Skeletal muscle satellite cell (primary cell): ENCODE data around the gene OLA1.
A peak's percentile ranks its signal among the peaks of the same experiment; 100 is the strongest.

ENCODE experiments used
- H3K27me3 ChIP-seq: 2 replicates; pipeline ENCODE4 v1.7.0; 2013; ENCODE audit warnings: low read length; ENCODE audit not compliant: control insufficient read depth, insufficient read depth
- H3K36me3 ChIP-seq: 2 replicates; pipeline ENCODE4 v1.7.0; 2013; ENCODE audit warnings: mild to moderate bottlenecking, control low read depth, low read length; ENCODE audit not compliant: insufficient read depth
- H3K4me1 ChIP-seq: 2 replicates; pipeline ENCODE4 v1.7.0; 2013; ENCODE audit warnings: low read length; ENCODE audit not compliant: control insufficient read depth, insufficient read depth
- H3K4me2 ChIP-seq: 2 replicates; pipeline ENCODE4 v1.7.0; 2013; ENCODE audit warnings: mild to moderate bottlenecking, low read length
- H3K4me3 ChIP-seq: 2 replicates; pipeline ENCODE4 v1.7.0; 2013; ENCODE audit warnings: low read length
- H3K9ac ChIP-seq: 2 replicates; pipeline ENCODE4 v1.7.0; 2013; ENCODE audit warnings: mild to moderate bottlenecking, low read depth, low read length, moderate library complexity
- H3K9me3 ChIP-seq: replicated peaks from 2 replicates; pipeline ENCODE4 v1.7.0; 2013; ENCODE audit warnings: mild to moderate bottlenecking, control low read depth, low read length

The OLA1 gene

DNA sequence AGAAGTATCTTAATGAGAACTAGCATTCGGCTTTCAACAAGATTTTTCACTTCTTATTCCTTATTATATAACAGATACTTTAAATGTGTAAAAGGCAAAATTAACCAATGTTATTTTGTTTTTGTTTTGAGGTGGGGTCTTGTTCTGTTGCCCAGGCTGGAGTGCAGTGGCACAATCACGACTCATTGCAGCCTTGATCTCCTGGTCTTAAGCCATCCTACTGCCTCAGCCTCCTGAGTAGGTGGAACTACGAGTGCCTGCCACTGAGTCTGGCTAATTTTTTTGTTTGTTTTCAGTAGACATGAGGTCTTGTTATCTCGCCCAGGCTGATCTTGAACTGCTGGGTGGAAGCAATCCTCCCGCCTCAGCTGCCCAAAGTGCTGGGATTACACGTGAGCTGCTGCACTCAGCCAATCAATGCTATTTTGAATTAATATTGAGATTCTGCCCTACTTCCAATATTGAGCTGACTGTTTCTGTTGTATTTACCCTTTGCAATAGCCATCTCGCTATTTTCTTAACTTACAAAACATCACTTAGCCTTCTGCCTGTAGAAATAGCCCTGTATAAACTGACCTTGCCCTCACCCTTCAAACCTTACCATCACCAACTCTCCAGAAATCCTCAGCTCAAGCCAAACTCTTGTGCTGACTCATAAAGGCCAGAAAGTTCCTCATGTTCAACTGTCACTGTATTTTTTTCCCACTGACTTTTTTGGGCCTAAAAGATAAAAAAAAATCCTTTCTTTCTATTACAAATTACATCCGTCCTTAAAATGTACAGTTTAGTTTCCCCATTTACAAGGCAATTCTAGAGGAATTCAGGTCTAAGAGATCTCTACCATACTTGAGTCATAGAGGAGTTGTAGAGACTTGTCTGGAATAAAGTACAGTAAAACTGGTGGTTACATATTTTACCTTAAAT, 94.3 kb downstream of the OLA1 start:
- Histone ChIP-seq H3K9me3 (no peaks in the 10 kb centered on the region), H3K4me1 (peaks cover 12% of the 10 kb centered on the region), H3K4me3 (no peak overlapping the region), H3K9ac (no peak overlapping the region), H3K27me3 (no peaks in the 10 kb centered on the region), H3K36me3 (no peaks in the 10 kb centered on the region), H3K4me2 (peak overlapping the region; percentile 9)

DNA sequence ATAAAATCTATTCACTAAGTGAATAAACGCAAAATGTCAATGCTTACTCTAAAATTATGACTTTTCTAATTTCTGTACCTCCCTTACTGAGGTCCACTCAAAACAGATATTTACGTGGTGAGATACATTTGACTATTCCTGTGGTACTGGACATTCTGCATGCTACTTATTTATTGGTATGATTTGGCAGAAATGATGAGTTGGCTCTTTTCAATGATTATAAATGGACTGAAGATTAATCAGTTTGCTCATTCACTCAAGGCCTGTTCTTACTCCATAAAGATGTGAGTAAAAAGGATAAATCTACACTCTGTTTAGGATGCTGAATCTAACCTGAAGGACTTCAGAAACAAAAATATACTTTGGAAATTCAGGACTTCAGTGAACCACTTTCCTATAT, 98.8 kb downstream of the OLA1 start:
- H3K9ac ChIP-seq = no peak overlapping the region
- H3K4me1 ChIP-seq = peaks cover 8% of the 10 kb centered on the region
- H3K4me2 ChIP-seq = no peak overlapping the region
- H3K9me3 ChIP-seq = no peaks in the 10 kb centered on the region
- H3K4me3 ChIP-seq = no peak overlapping the region
- no peaks in the 10 kb centered on the region for H3K27me3 ChIP-seq
- no peaks in the 10 kb centered on the region for H3K36me3 ChIP-seq

DNA sequence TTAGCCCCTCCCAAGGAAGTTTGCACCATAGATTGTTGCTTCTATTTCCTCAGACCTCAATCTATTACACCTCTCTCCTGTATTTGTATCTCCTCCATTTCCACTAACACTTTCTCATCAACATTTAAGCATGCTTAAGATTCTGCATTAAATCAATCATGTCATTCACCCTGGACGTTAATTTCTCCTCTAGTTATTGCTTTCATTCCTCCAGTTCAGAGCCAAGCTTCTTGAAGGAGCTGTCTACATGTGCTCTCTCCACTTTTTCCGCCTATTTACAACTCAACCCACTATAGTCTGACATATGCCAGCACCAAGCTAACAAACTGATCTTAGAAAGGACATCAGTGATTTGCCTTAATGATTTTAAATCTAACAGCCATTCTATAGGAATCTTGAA, 99.5 kb downstream of the OLA1 start:
- Histone ChIP-seq H3K36me3 (no peaks in the 10 kb centered on the region), H3K9me3 (no peaks in the 10 kb centered on the region), H3K4me2 (no peak overlapping the region), H3K4me3 (no peak overlapping the region), H3K27me3 (no peaks in the 10 kb centered on the region), H3K4me1 (peaks cover 1% of the 10 kb centered on the region), H3K9ac (no peak overlapping the region)

DNA sequence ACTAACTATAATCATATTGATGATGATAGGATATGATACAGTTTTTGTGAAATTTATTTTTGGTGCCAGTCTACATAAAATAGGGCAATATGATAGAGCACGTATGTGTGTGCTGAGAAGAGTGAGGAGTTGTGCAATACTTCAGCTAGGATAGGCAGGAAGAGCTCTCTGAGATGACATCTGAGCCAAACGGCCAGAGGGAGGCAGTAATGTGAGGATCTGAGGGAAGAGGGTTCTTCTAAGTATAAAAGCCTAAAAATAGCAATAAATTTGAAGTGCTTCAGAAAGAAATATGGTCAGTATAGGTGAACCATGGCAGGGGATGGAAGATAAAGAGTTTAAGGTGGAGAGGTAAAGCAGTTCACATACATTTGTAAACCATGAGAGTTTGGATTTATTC, 102.5 kb downstream of the OLA1 start:
- no peak overlapping the region for H3K9ac ChIP-seq
- no peak overlapping the region for H3K4me3 ChIP-seq
- H3K9me3 ChIP-seq = no peaks in the 10 kb centered on the region
- H3K4me1 ChIP-seq = no peaks in the 10 kb centered on the region
- no peaks in the 10 kb centered on the region for H3K27me3 ChIP-seq
- no peak overlapping the region for H3K4me2 ChIP-seq
- H3K36me3 ChIP-seq = no peaks in the 10 kb centered on the region

DNA sequence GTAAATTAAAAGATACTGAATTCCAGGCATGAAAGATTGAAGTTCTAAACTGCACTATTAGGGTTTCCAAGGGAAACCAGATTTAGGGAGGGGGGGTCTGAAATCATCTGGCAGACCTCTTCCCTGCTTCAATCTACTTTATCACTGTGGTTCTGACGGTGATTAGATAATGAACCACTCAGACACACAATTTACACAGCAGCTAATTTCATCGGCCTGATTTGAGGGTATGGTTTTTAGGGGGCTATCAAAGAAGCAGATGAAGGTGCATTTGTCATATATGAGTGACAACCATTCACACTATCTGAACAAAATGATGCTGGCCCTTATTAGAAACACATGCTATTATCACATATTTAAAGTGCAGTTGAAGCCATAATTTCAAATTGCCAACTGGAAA, 106.0 kb downstream of the OLA1 start:
- H3K4me3 ChIP-seq = no peak overlapping the region

DNA sequence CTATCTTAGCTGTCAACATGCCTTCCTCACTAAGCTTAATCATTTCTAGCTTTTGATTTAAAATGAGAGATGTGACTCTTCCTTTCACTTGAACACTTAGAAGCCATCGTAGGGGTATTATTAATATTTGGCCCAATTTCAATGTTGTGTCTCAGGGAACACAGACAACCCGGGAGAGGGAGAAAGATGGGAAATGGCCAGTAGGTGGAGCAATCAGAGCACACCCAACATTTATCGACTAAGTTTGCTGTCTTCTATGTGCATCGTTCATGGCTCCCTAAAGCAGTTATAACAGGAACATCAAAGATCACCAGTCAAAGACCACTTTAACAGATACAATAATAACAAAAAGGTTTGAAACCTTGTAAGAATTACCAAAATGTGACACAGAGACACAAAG, 110.2 kb downstream of the OLA1 start:
- H3K4me3 ChIP-seq = no peak overlapping the region
- no peaks in the 10 kb centered on the region for H3K27me3 ChIP-seq
- H3K9ac ChIP-seq = no peak overlapping the region
- no peak overlapping the region for H3K4me2 ChIP-seq
- H3K9me3 ChIP-seq = peaks cover 9% of the 10 kb centered on the region
- H3K4me1 ChIP-seq = no peaks in the 10 kb centered on the region
- peaks cover 8% of the 10 kb centered on the region for H3K36me3 ChIP-seq

More for the DNA sequence above, 106.0 kb downstream of the OLA1 start:
- Histone ChIP-seq H3K4me1 (no peaks in the 10 kb centered on the region), H3K27me3 (no peaks in the 10 kb centered on the region), H3K36me3 (peaks cover 2% of the 10 kb centered on the region), H3K9ac (no peak overlapping the region), H3K4me2 (no peak overlapping the region), H3K9me3 (peaks cover 5% of the 10 kb centered on the region)

DNA sequence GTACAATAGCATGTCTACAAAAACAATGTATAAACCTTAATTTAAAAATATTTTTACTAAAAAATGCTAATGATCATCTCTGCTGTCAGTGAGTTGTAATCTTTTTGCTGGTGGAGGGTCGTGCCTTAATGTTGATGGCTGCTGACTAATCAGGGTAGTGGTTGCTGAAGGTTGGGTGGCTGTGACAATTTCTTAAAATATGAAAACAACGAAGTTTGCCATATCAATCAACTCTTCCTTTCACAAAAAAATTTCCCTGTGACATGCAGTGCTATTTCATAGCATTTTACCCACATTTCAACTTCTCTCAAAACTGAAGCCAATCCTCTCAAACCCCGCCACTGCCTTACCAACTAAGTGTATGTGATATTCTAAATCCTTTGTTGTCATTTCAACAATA, 112.4 kb downstream of the OLA1 start:
- H3K4me3 ChIP-seq = no peak overlapping the region
- H3K9ac ChIP-seq = no peak overlapping the region
- H3K27me3 ChIP-seq = no peaks in the 10 kb centered on the region
- no peak overlapping the region for H3K4me2 ChIP-seq
- H3K9me3 ChIP-seq = peaks cover 9% of the 10 kb centered on the region
- H3K4me1 ChIP-seq = no peaks in the 10 kb centered on the region
- H3K36me3 ChIP-seq = peaks cover 8% of the 10 kb centered on the region

DNA sequence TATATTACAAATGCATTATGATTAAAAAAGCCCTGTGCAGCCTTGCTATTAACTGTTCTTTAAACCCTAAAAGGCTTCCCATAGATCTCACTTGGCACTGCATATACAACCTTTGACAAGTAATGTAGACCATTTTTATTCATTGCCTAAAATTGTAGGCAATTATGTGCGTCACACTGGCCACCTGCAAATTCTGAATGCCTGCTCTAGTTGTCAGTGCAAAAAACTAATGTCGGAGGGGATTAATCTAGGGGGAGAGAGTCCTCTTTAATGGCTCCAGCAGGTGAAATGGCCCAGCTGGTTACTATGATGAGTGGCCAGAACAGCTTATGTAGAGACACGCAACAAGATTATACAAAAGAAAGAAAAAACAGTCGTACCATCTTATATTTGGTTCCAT, 123.2 kb downstream of the OLA1 start:
- H3K4me1 ChIP-seq = peaks cover 19% of the 10 kb centered on the region
- H3K27me3 ChIP-seq = no peaks in the 10 kb centered on the region
- no peak overlapping the region for H3K9ac ChIP-seq
- no peak overlapping the region for H3K4me2 ChIP-seq
- no peaks in the 10 kb centered on the region for H3K36me3 ChIP-seq
- H3K4me3 ChIP-seq = no peak overlapping the region
- H3K9me3 ChIP-seq = no peaks in the 10 kb centered on the region

DNA sequence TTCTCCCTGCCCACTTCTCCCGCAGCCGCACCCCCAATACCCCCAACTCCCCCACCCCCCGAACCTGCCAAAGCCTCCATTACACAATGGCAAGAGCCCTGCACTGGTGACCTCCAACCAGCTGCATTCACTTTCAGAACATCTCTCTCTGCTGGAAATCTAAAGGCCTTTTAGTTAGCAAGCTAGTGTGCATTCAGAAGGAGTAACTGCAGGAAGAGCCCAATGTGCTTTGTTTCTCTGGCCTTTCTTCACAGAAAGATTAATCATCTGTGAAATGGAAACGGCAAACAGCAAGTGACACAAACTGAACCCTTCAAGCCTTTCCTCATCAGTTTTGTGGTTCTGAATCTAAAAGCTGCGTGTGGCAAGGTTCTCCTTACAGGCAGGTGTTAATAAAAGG, 124.2 kb downstream of the OLA1 start:
- H3K9ac ChIP-seq = no peak overlapping the region
- H3K9me3 ChIP-seq = no peaks in the 10 kb centered on the region

DNA sequence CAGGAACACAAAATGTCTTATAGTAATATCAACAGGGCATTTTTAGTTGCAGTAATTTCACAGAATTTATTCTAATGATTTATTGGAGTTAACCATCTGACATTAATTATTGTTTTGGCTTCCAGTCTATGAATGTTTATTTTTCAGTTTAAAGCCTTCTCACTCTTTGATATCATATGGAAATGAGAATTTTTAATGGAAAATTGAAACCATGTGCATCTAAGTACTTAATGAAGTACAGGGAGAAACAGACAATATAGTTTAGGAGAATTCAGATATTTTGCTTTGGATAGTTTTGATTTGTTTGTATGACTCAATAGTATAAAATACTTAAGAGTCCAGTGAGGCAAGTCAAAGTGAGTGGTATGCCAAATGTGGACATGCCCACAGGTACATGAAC, 126.1 kb downstream of the OLA1 start:
- Histone ChIP-seq H3K36me3 (no peaks in the 10 kb centered on the region), H3K27me3 (no peaks in the 10 kb centered on the region), H3K9ac (no peak overlapping the region), H3K4me2 (no peak overlapping the region), H3K4me1 (peaks cover 44% of the 10 kb centered on the region), H3K4me3 (no peak overlapping the region), H3K9me3 (no peaks in the 10 kb centered on the region)

More for the DNA sequence above, 124.2 kb downstream of the OLA1 start:
- Histone ChIP-seq H3K4me1 (peaks cover 28% of the 10 kb centered on the region), H3K27me3 (no peaks in the 10 kb centered on the region), H3K4me2 (no peak overlapping the region), H3K36me3 (no peaks in the 10 kb centered on the region), H3K4me3 (no peak overlapping the region)

DNA sequence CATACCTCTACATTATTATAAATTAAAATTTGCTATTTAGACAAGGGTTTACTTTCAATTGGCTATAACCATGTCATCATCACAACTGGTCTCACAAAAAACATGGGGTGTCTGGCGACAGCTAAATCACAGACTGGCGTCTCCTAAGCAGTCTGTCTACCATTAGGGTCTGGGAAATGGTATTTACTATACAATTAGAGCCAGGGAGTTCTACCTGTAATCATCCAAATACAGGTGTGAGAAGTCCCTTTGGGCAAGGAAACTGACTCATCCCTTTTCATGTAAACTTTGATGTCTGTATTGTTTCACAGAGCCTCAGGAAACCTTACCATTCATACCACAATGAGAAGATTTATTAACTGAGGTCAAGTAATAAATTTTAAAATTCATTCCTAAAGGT, 126.7 kb downstream of the OLA1 start:
- Histone ChIP-seq H3K9ac (no peak overlapping the region), H3K9me3 (no peaks in the 10 kb centered on the region), H3K36me3 (no peaks in the 10 kb centered on the region), H3K4me2 (no peak overlapping the region), H3K4me1 (peaks cover 44% of the 10 kb centered on the region), H3K4me3 (no peak overlapping the region), H3K27me3 (no peaks in the 10 kb centered on the region)

DNA sequence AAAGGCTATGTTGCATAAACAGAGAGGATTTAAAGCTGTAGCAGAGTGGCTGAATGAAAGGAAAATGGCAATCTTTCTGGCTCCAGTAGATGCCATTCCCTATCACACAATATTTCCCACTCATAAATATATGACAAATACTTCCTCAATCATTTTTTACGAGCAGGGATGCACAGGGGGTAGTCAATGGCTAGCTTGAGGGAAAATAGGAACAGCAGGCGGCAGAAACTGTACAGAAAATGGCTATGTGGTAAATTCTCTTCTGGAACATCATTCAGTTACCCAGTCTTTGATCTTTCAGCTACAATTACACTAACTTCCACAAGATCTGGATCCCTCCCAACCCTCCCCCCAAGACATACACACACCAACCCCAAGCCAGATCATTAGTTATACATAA, 127.2 kb downstream of the OLA1 start:
- Histone ChIP-seq H3K4me3 (no peak overlapping the region), H3K9ac (no peak overlapping the region), H3K9me3 (no peaks in the 10 kb centered on the region), H3K36me3 (no peaks in the 10 kb centered on the region), H3K27me3 (no peaks in the 10 kb centered on the region), H3K4me1 (peaks cover 44% of the 10 kb centered on the region), H3K4me2 (no peak overlapping the region)
